ENCODE data around the gene CAMTA1.

CAMTA1 gene

GRCh38 chr1:7077136-7077535 is 291.9 kb downstream of the CAMTA1 start:
- no peak for DNase-seq (ENCODE audit: low read depth in 2 of 2)

- no peak for DNase-seq (ENCODE audit: low read depth in 2 of 2)
Observed at GRCh38 chr1:7077970-7078369, 292.7 kb downstream of the CAMTA1 start.

- DNase-seq (ENCODE audit: low read depth in 2 of 2) = no peak
Observed at GRCh38 chr1:7079637-7080036, 294.4 kb downstream of the CAMTA1 start.

- DNase-seq (ENCODE audit: low read depth in 2 of 2) = no peak
Observed at GRCh38 chr1:7084232-7084894, 299.1 kb downstream of the CAMTA1 start.

GRCh38 chr1:7085521-7085920 is 300.3 kb downstream of the CAMTA1 start:
- DNase-seq (ENCODE audit: low read depth in 2 of 2) = no peak

- DNase-seq (ENCODE audit: low read depth in 2 of 2) = no peak
Observed at GRCh38 chr1:7086106-7086505, 300.9 kb downstream of the CAMTA1 start.

GRCh38 chr1:7087888-7088287 is 302.6 kb downstream of the CAMTA1 start:
- DNase-seq (ENCODE audit: low read depth in 2 of 2) = no peak

GRCh38 chr1:7089497-7089896 is 304.2 kb downstream of the CAMTA1 start:
- no peak for DNase-seq (ENCODE audit: low read depth in 2 of 2)

GRCh38 chr1:7093297-7093696 is 308.0 kb downstream of the CAMTA1 start:
- DNase-seq (ENCODE audit: low read depth in 2 of 2) = no peak

- no peak for DNase-seq (ENCODE audit: low read depth in 2 of 2)
Observed at GRCh38 chr1:7094086-7094485, 308.8 kb downstream of the CAMTA1 start.

- no peak for DNase-seq (ENCODE audit: low read depth in 2 of 2)
Observed at GRCh38 chr1:7094509-7094908, 309.3 kb downstream of the CAMTA1 start.

GRCh38 chr1:7095343-7095964 is 310.2 kb downstream of the CAMTA1 start:
- no peak for DNase-seq (ENCODE audit: low read depth in 2 of 2)

- no peak for DNase-seq (ENCODE audit: low read depth in 2 of 2)
Observed at GRCh38 chr1:7097938-7098592, 312.8 kb downstream of the CAMTA1 start.

- no peak for DNase-seq (ENCODE audit: low read depth in 2 of 2)
Observed at GRCh38 chr1:7098641-7099040, 313.4 kb downstream of the CAMTA1 start.

GRCh38 chr1:7100479-7100878 is 315.2 kb downstream of the CAMTA1 start:
- DNase-seq (ENCODE audit: low read depth in 2 of 2) = no peak

GRCh38 chr1:7101187-7101586 is 315.9 kb downstream of the CAMTA1 start:
- no peak for DNase-seq (ENCODE audit: low read depth in 2 of 2)

GRCh38 chr1:7103361-7103782 is 318.1 kb downstream of the CAMTA1 start:
- DNase-seq (ENCODE audit: low read depth in 2 of 2) = no peak

GRCh38 chr1:7103874-7104273 is 318.6 kb downstream of the CAMTA1 start:
- no peak for DNase-seq (ENCODE audit: low read depth in 2 of 2)

- DNase-seq (ENCODE audit: low read depth in 2 of 2) = no peak
Observed at GRCh38 chr1:7104339-7104738, 319.1 kb downstream of the CAMTA1 start.

GRCh38 chr1:7105269-7105668 is 320.0 kb downstream of the CAMTA1 start:
- no peak for DNase-seq (ENCODE audit: low read depth in 2 of 2)

- no peak for DNase-seq (ENCODE audit: low read depth in 2 of 2)
Observed at GRCh38 chr1:7106442-7107108, 321.3 kb downstream of the CAMTA1 start.

- DNase-seq (ENCODE audit: low read depth in 2 of 2) = no peak
Observed at GRCh38 chr1:7107109-7107830, 322.0 kb downstream of the CAMTA1 start.
